KMS-11 (cell line): ENCODE results near the gene KLHL29.

Source experiments
- H2AFZ ChIP-seq: fragments of 200-600 bp; sonication (generic); 2 replicates; pipeline ENCODE4 v1.6.1; 2016; ENCODE audit warnings: antibody characterized with exemption, mixed run types, low read depth
- H3K27ac ChIP-seq: fragments of 200-600 bp; sonication (generic); 2 replicates; pipeline ENCODE4 v1.6.1; 2016; ENCODE audit warnings: mild to moderate bottlenecking, mixed run types
- H3K27me3 ChIP-seq: fragments of 200-600 bp; sonication (generic); 2 replicates; pipeline ENCODE4 v1.6.1; 2017; ENCODE audit warnings: mild to moderate bottlenecking, low read depth, mixed run types, moderate library complexity; ENCODE audit not compliant: insufficient read depth
- H3K36me3 ChIP-seq: fragments of 200-600 bp; sonication (generic); 2 replicates; pipeline ENCODE4 v1.6.1; 2017; ENCODE audit warnings: mild to moderate bottlenecking, mixed run types; ENCODE audit not compliant: insufficient read depth
- H3K4me1 ChIP-seq: fragments of 200-600 bp; sonication (generic); 2 replicates; pipeline ENCODE4 v1.6.1; 2016; ENCODE audit warnings: mild to moderate bottlenecking, low read depth, mixed run types; ENCODE audit not compliant: poor library complexity, severe bottlenecking
- H3K4me2 ChIP-seq: fragments of 200-600 bp; sonication (generic); 2 replicates; pipeline ENCODE4 v1.7.0; 2016; ENCODE audit warnings: mild to moderate bottlenecking, mixed run types
- H3K4me3 ChIP-seq: fragments of 200-600 bp; sonication (generic); IDR thresholded peaks from 2 replicates; pipeline ENCODE4 v1.6.1; 2017; ENCODE audit warnings: low read depth, low read length, mixed read lengths; ENCODE audit not compliant: insufficient read depth
- H3K79me2 ChIP-seq: fragments of 200-600 bp; sonication (generic); 2 replicates; pipeline ENCODE4 v1.6.1; 2016; ENCODE audit warnings: low read depth, mixed run types; ENCODE audit not compliant: insufficient read depth
- H3K9ac ChIP-seq: fragments of 200-600 bp; sonication (generic); 2 replicates; pipeline ENCODE4 v1.6.1; 2016; ENCODE audit warnings: mild to moderate bottlenecking, mixed run types
- H4K20me1 ChIP-seq: fragments of 200-600 bp; sonication (generic); 2 replicates; pipeline ENCODE4 v1.6.1; 2016; ENCODE audit warnings: mild to moderate bottlenecking, mixed run types; ENCODE audit not compliant: insufficient read depth
- CTCF ChIP-seq: fragments of 200-600 bp; sonication (generic); conservative IDR thresholded peaks from 2 replicates; pipeline ENCODE4 v1.6.1; 2017; ENCODE audit warnings: low read depth, mild to moderate bottlenecking, antibody characterized with exemption, low read length, moderate library complexity, mixed read lengths

KLHL29 gene

DNA sequence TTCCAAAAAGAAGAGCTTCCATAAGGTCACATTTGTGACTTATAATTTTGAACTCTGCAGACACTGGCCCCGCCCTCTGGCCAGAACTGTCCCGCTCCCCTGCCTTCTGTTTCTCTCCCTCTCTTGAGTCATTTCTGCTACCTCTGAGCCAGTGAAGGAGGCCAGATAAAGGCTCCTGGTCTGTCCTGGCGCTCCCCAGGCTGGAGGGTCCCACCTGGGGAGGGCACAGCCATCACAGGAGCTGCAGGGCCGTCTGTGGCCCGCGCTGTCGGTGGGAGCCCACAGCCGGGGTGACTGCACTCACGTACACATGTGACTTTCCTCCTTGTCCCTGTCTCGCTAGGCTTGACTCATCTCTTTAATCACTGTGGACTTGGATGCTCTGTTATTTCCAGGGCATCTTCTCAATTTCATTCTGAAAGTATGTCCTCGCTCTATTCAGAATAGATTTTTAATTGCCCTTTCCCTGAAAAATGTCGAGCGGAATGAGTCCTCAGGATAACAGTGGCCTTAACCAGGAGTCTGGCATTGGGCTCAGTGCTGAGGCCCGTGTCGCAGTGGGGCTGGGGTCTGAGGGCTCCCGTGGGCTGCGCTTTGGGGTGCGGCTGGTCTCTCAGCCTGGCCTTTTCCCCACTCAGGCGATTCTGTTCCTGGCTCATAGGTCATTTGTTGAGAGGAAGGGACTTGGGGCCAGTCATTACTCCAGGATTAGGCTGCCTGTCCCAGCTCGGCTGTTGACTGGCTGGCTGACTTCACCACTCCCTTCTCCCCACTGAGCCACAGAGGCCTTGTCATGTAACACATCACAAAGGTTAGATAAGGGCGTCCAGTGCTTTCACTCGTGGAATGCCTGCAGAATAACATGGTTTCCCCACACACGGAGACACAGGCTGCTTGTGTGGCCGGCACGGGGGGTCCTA, 34.5 kb downstream of the KLHL29 start:
- Histone ChIP-seq H3K79me2 (no peaks in the 10 kb centered on the region), H3K4me2 (no peak overlapping the region), H3K27ac (no peak overlapping the region), H3K4me3 (no peak overlapping the region), H3K27me3 (no peaks in the 10 kb centered on the region), H3K4me1 (no peaks in the 10 kb centered on the region), H3K36me3 (no peaks in the 10 kb centered on the region), H3K9ac (no peak overlapping the region), H4K20me1 (no peaks in the 10 kb centered on the region), H2AFZ (no peak overlapping the region)
- TF ChIP-seq CTCF: no peak

- Histone ChIP-seq H3K4me1 (no peaks in the 10 kb centered on the region), H3K9ac (no peak overlapping the region), H3K79me2 (no peaks in the 10 kb centered on the region), H3K27me3 (no peaks in the 10 kb centered on the region), H3K4me3 (no peak overlapping the region), H2AFZ (no peak overlapping the region), H3K36me3 (no peaks in the 10 kb centered on the region), H3K27ac (no peak overlapping the region), H3K4me2 (no peak overlapping the region), H4K20me1 (no peaks in the 10 kb centered on the region)
- TF ChIP-seq CTCF: no peak
Measured at GRCh38 chr2:23420091-23420839, 35.3 kb downstream of the KLHL29 start.

DNA sequence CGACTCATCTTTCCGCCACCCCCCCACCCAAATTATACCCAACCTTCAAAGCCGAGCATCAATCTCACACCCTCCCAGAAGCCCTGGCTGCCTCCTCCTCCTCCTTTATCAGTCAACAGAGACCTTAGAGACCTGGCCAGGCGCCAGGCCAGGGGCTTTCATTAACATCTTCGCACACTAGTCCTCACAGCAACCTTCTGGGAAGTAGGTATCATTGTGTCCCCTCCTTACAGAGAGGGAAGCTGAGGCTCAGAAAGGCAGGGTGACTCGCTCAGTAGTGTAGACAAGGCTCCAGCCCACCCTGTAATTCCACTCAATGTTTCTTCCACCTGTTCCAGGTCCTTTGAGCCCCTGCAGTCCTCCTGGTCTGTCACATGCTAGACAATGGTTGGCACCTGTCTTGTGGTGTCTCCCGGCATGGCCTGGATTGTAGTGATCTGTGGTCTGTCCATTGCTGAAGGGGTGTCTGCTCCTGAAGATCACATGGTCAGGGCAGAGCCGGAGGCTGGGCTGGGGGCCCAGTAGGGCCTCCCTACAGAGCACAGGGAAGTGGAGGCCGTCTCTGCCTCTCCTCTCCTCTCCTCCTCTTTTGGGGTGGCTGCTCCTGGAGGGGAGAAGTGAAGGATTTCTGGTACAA, 36.0 kb downstream of the KLHL29 start:
- TF ChIP-seq CTCF: no peak
- Histone ChIP-seq H3K4me1 (no peaks in the 10 kb centered on the region), H3K27me3 (no peaks in the 10 kb centered on the region), H3K9ac (no peak overlapping the region), H2AFZ (no peak overlapping the region), H3K4me2 (no peak overlapping the region), H3K36me3 (no peaks in the 10 kb centered on the region), H3K79me2 (no peaks in the 10 kb centered on the region), H4K20me1 (no peaks in the 10 kb centered on the region), H3K4me3 (no peak overlapping the region), H3K27ac (no peak overlapping the region)

- Histone ChIP-seq H3K4me3 (no peak overlapping the region), H3K27me3 (no peaks in the 10 kb centered on the region), H3K4me1 (no peaks in the 10 kb centered on the region), H2AFZ (no peak overlapping the region), H3K4me2 (no peak overlapping the region), H4K20me1 (no peaks in the 10 kb centered on the region), H3K27ac (no peak overlapping the region), H3K79me2 (no peaks in the 10 kb centered on the region), H3K9ac (no peak overlapping the region), H3K36me3 (no peaks in the 10 kb centered on the region)
- TF ChIP-seq CTCF: no peak
Measured at GRCh38 chr2:23422089-23423061, 37.4 kb downstream of the KLHL29 start.
